Measurements from ENCODE around the gene CRYZ. TPM values are rescaled to one million over a fixed set of nuclear protein-coding genes. Genes with fewer than 3 reads are reported as not detected.

CRYZ gene
- total and polyA plus RNA-seq, 8 donors: 39.5 to 78.6 (median 61.8) TPM

DNA sequence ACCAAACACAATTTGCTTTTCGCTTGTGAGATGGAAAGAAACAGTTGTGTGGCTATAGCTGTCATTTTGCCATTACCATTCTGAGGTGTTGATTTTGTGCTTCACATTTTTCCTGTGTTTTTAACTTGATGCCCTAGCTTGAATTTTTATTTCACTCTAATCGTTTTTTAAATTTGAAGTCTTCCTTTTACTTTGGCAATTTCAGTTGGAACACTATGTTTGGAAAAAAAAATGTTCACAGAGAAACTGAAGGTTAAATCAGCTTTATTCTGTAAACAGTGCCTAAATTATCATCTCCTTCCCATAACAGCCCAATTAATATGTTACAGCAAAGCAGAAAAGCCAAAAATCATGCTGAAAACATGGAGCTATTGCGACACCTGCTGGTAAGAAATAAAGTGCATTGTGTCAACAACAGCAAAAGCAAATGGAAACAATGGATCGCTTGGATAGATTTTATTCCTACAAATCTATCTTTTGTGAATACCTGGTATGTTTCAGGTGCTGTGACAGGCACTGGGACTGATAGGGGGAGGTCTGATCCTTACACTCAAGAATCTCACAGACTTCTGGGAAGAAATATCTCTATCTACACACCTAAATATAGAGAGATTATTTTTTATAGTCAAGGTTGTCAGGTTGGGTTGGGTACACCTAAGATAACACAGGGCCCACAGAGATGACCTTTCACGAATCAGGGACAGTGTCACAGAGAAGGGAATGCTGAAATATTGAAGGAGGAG is 43.1 kb downstream of the CRYZ start:
- no peaks in the 10 kb centered on the region for H3K4me1 ChIP-seq
- H3K4me3 ChIP-seq: no peak overlapping the region
- no peaks in the 10 kb centered on the region for H3K36me3 ChIP-seq
- intact Hi-C loops (cut with DNase I): no loop called here
- H3K9me3 ChIP-seq: no peaks in the 10 kb centered on the region
- peak in 2 of 4 donors; percentile 61 to 73 for DNase-seq
- peak; percentile 64 to 71 for TF ChIP-seq CTCF (IDR thresholded peaks at IDR 0.05)
- H3K27me3 ChIP-seq: no peaks in the 10 kb centered on the region
- ATAC-seq: peak; percentile 86
- no peak overlapping the region for H3K27ac ChIP-seq

DNA sequence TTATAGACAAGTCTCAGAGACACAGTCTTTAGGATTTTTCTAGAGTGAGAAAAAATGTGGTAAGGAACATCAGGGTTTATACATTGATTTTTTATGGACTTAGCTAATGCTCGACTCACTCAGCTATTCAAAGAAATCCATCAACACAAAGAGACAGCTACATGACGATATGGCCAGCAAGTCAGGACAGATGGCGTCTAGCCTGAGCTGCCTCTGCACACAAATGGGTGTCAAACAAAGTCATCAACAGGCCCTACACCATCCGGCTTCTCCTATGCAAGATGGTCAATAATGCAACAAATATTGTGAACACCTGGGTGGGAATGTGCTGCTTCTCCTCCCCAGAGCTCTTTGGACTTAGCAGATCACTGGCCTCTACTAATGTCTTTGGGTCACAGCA is 45.9 kb downstream of the CRYZ start:
- DNase-seq (no peak), ATAC-seq (no peak)
- Histone ChIP-seq H3K27ac (no peak overlapping the region), H3K4me3 (no peak overlapping the region), H3K36me3 (no peaks in the 10 kb centered on the region), H3K4me1 (no peaks in the 10 kb centered on the region), H3K9me3 (no peaks in the 10 kb centered on the region), H3K27me3 (no peaks in the 10 kb centered on the region)
- no peak for TF ChIP-seq CTCF (IDR thresholded peaks at IDR 0.05)
- intact Hi-C loops (cut with DNase I): no loop called here

GRCh38 chr1:74684301-74684700 is 48.5 kb downstream of the CRYZ start:
- Histone ChIP-seq H3K27ac (no peak overlapping the region), H3K27me3 (no peaks in the 10 kb centered on the region), H3K4me1 (no peaks in the 10 kb centered on the region), H3K4me3 (no peak overlapping the region), H3K9me3 (no peaks in the 10 kb centered on the region), H3K36me3 (no peaks in the 10 kb centered on the region)
- DNase-seq (no peak), ATAC-seq (no peak)
- intact Hi-C loops (cut with DNase I): no loop called here
- no peak for TF ChIP-seq CTCF (IDR thresholded peaks at IDR 0.05)

DNA sequence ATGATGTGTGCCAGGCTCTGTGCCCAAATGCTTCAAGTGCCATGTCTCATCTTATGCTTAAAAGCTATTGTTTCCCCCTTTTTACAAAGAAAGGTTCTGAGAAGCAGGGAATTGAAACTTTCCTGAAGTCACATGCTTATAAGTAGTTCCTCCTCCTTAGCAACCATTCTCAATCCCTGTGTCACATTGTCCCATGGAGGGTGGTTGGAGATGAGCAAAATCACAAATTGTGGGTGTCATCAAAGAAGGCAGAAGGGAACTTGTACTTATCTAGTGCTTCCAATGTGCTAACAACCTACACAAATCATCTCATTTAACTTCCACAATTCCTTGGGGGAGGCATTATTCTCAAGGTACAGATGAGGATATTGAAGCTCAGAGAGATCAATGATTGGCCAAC is 49.2 kb downstream of the CRYZ start:
- TF ChIP-seq CTCF (IDR thresholded peaks at IDR 0.05): no peak
- H3K27me3 ChIP-seq: no peaks in the 10 kb centered on the region
- intact Hi-C loops (cut with DNase I): no loop called here
- H3K4me1 ChIP-seq: no peaks in the 10 kb centered on the region
- no peak for ATAC-seq
- no peaks in the 10 kb centered on the region for H3K36me3 ChIP-seq
- H3K27ac ChIP-seq: no peak overlapping the region
- no peak overlapping the region for H3K4me3 ChIP-seq
- no peaks in the 10 kb centered on the region for H3K9me3 ChIP-seq
- no peak for DNase-seq

- ATAC-seq: no peak
- H3K27me3 ChIP-seq: no peaks in the 10 kb centered on the region
- intact Hi-C loops (cut with DNase I): no loop called here
- H3K36me3 ChIP-seq: no peaks in the 10 kb centered on the region
- no peak for TF ChIP-seq CTCF (IDR thresholded peaks at IDR 0.05)
- DNase-seq: no peak
- H3K4me1 ChIP-seq: no peaks in the 10 kb centered on the region
- H3K4me3 ChIP-seq: no peak overlapping the region
- H3K9me3 ChIP-seq: no peaks in the 10 kb centered on the region
- no peak overlapping the region for H3K27ac ChIP-seq
These were observed 51.0 kb downstream of the CRYZ start for GRCh38 chr1:74681851-74682250.

Measured in left lung (tissue), 10 donors.